Cardiac septum (tissue), 1 donor: ENCODE data around the gene IDH3A. TPM values are rescaled to one million over a fixed set of nuclear protein-coding genes. Genes with fewer than 3 reads are reported as not detected.
A peak's percentile ranks its signal among the peaks of the same experiment; 100 is the strongest.

Source experiments
- DNase-seq: peaks from one replicate; pipeline ENCODE4 v3.0.0-alpha.2; 2020; ENCODE audit warnings: low spot score
- intact Hi-C: fragments of 100-400 bp; cut with DNase I; formaldehyde crosslinking; loops from one replicate; pipeline ENCODE4 v1.14.0; 2022
- total RNA-seq: library from RNA; stranded (reverse); fragmentation: NEBNext Ultra II Directional; extraction: Animal tissue kit (Norgen Biotek cat#: 25700); gene quantifications from one replicate; pipeline ENCODE4 v1.2.1, GENCODE V29; 2021
- donor health status: DM: no; HTN: no; CAD: no.

Gene IDH3A
- total RNA-seq, 1 donor from 2014 or later = 370 TPM

- no peak for DNase-seq
- intact Hi-C loops = no loop called here
Observed at GRCh38 chr15:78209646-78210348, 60.6 kb downstream of the IDH3A start.

GRCh38 chr15:78210349-78210717 is 61.2 kb downstream of the IDH3A start:
- intact Hi-C loops = no loop called here
- DNase-seq = no peak

DNA sequence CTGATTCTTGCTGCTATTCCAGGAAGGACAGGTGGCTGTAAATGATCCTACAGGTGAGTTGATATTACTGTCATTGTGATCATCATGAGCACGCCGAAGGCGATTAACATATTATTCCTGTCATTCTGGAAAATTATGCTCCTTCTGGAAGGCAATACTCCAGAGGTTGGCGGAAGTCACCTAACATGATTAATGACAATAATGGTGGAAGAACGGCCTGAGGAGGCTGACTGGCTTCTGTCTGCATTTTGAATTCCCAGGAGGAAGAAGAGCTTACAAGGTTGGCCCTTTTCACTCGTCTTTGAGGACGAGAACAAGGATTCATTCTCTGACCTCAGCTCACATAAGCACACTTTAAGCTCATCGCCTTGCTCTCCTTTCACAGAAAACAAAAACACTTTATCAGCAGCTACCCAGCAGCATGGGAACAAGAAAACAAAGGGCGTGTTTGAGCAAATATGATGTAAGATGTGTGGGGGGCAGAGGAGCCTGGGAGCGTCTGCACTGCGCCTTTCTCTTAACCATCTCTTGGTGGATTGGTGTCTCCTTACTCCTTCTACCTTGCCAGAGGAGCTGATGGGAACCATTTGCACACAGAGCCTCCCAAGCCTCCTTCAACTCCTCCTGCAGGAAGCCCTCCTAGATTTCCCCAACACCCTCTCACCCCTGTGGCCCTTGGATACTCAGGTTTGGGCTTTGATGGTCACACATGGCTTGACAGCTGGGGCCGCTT is 62.2 kb downstream of the IDH3A start:
- no peak for DNase-seq
- intact Hi-C loops = no loop called here

DNA sequence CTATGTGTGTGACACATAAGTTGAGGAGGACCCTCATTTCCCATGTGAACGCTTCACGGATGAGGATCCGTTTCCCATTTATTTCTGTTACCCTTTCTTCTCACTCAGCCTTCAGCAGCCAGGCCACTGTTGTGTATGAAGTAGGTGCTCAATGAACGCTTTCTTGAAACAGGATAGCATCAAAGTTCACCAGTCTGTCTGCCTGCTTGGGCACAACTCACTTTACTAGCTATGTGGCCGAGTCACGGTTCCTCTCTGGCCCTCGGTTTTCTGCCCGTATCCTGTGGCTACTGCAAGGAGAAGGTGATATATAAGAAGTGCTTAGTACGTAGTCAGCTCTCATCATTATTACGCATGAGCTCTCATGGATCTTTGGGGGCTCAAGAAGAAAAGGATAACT is 62.8 kb downstream of the IDH3A start:
- intact Hi-C loops = no loop called here
- DNase-seq = no peak

- DNase-seq = peak; percentile 86
- intact Hi-C loops = no loop called here
Observed at GRCh38 chr15:78212546-78213424, 63.6 kb downstream of the IDH3A start.

DNA sequence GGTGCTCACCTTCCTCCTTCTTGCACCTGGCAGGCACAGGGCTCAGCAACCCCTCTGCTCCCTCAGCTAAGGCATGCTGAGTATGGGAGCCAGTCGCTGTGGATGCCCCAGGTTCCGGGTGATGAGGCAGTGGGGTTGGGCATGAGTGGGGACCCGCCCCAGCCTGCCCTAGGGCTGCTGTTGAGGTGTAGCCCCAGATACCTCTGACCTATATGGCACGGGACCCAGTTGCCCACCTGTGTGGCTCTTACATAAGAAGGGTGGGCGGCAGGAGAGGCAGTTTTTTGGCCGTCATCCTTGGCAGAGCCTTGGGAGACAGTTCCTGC is 64.2 kb downstream of the IDH3A start:
- intact Hi-C loops = no loop called here
- no peak for DNase-seq

DNA sequence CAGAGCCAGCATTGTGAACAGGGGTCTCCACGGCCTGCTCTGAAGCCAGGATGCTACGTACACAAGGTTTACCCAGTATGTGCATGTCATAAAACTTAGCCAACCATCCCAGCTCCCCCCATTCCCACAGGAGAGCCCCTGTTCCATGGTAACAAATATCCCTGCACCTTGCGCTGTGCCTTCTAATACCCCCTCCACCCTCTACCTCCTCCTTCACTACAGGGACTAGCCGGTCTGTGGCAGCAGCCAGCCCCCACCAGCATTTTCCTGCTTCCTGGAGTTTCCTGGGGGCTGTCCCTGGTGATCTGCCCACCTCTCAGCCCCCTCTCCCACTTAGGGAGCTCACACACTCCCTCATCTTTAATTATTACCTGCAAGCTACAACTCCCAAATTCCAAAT is 64.8 kb downstream of the IDH3A start:
- intact Hi-C loops = no loop called here
- DNase-seq = no peak

GRCh38 chr15:78216276-78217104 is 67.3 kb downstream of the IDH3A start:
- peak; percentile 88 for DNase-seq
- intact Hi-C loops = no loop called here

DNA sequence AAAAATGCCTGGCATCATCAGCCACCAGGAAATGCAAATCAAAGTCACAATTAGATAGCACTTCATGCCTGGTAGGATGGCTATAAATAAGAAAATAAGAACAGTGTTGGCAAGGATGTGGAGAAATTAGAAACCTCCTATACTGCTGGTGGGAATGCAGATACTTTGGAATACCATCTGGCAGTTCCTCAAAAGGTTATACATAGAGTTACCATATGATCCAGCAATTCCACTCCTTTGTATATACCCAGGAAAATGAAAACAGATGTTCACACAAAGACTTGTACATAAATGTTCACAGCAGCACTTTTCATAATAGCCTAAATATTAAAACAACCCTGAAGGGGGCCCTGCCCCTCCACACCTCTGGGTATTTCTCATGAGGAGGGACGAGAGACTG is 71.6 kb downstream of the IDH3A start:
- DNase-seq = no peak
- intact Hi-C loops = no loop called here

Other genes starting within 250 kb of the IDH3A start
- 11.3 TPM for gene TBC1D2B, start 71.7 kb upstream of the IDH3A start, total RNA-seq
- gene SH2D7, start 56.8 kb upstream of the IDH3A start, total RNA-seq = not detected
- 16.7 TPM for gene CIB2, start 17.9 kb upstream of the IDH3A start, total RNA-seq
- gene ACSBG1, start 85.2 kb downstream of the IDH3A start, total RNA-seq = not detected
- gene DNAJA4, start 115.2 kb downstream of the IDH3A start, total RNA-seq = 150 TPM
- gene SKIC8, start 150.2 kb downstream of the IDH3A start, total RNA-seq = 33.3 TPM
- gene CRABP1, start 191.0 kb downstream of the IDH3A start, total RNA-seq = not detected